HG02571 (cell line): Measurements from ENCODE around the gene NPW.

Source experiments
- ATAC-seq: cut with Tn5 transposase; IDR thresholded peaks from one replicate; pipeline ENCODE4 v1.9.1; 2021; ENCODE audit warnings: mild to moderate bottlenecking, moderate library complexity; ENCODE audit not compliant: unreplicated experiment

Gene NPW

GRCh38 chr16:2047330-2048115 is 27.9 kb downstream of the NPW start, which contains the start of the genes NTHL1 and TSC2:
NTHL1 (minus strand) TSS chr16:2047834; CDS start chr16:2047823, 11 bp downstream.
TSC2 (plus strand) TSS chr16:2047985; CDS start chr16:2048616, 631 bp downstream.
- ATAC-seq, result peak; percentile 85

- ATAC-seq, result no peak
These were observed 28.5 kb downstream of the NPW start for GRCh38 chr16:2048116-2048543.

DNA sequence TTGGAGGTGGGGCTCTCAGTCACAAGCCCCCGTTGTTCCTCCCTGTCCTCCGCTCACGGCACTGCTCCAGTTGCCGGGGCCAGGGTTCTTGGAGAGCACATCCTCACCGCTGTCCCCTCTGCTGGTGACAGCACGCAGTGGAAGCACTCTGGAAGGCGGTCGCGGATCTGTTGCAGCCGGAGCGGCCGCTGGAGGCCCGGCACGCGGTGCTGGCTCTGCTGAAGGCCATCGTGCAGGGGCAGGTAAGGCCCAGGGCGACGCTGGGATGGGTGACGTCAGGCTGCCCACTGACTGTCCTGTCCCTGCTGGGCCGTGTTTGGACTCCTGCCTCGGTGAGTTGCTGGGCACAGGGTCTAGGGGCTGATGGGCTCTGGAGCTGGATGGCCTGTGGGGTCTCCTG is 33.6 kb downstream of the NPW start:
- no peak for ATAC-seq

DNA sequence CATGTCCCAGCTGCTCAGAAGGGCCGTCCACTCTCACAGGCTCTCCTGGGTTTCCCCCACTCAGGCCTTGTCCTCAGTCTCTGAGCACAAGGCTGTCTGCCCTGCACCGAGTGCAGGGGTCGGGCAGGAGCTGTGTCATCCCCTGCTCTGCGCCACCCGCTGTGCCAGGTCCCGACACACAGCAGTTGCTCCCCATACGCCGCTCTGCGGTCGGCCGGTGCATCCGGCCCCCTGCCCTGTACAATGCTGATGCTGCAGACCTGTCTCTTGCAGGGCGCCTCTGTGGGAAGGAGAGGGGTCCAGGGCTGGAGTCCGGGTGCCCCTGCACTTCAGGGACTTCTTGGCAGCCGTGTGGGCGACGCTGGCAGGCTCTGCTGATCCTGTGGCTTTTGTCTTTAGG is 34.3 kb downstream of the NPW start:
- no peak for ATAC-seq

- ATAC-seq, result no peak
These were observed 35.1 kb downstream of the NPW start for GRCh38 chr16:2054543-2055245.

GRCh38 chr16:2056077-2056476 is 36.5 kb downstream of the NPW start:
- ATAC-seq, result no peak

- no peak for ATAC-seq
These were observed 37.3 kb downstream of the NPW start for GRCh38 chr16:2056681-2057407.

GRCh38 chr16:2057438-2057837 is 37.9 kb downstream of the NPW start:
- no peak for ATAC-seq

GRCh38 chr16:2058420-2058819 is 38.8 kb downstream of the NPW start:
- no peak for ATAC-seq

GRCh38 chr16:2058872-2059271 is 39.3 kb downstream of the NPW start:
- ATAC-seq, result no peak

DNA sequence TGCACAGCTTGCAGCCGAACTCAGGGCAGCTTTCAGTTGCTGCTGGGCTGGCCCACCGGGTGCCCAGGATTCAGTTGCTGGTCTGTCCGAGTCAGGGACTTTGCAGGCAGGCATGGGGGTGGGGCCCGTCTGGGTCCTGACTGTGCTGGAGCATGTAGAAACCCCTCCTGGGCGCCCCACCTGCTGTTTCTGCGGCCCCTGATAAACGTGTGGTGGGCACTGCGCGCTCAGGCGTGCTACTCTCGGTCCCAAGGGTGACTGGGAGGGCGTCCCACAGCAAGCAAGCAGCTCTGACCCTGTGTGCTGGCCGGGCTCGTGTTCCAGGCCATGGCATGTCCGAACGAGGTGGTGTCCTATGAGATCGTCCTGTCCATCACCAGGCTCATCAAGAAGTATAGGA is 40.8 kb downstream of the NPW start:
- no peak for ATAC-seq

- no peak for ATAC-seq
These were observed 41.4 kb downstream of the NPW start for GRCh38 chr16:2061023-2061422.

DNA sequence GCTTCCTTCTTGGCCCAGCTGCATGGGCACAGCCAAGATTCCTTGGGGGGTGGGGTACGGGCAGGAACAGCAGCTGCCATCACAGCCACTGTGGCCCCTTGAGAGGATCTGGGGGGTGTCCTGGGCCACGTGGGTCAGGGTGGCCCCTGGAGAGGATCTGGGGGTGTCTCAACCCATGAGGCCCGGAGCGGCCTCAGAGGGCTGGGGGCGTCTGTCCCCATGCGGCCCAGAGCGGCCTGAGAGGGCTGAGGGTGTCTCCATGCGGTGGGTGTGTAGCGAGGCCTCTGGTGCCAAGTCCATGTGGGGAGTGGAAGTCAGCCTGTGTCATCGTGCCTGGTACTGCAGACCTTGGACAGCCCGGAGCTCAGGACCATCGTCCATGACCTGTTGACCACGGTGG is 41.9 kb downstream of the NPW start:
- no peak for ATAC-seq

DNA sequence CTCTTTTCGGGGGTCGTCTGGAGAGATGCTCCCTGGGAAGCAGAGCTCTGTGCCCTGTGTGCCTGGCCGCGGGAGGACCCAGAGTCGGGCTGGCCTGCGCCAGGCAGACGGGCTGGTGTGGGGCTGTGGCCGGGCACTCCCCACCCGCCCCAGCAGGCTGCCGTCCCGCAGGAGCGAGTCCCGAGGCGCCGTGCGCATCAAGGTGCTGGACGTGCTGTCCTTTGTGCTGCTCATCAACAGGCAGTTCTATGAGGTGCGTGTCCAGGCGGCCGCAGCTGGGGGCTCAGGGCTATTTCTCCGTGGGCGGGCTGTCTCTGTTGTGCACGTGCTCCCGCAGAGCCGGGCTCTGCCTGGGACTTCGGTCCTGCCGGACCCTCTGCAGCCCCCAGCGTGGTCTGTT is 43.2 kb downstream of the NPW start:
- ATAC-seq, result no peak

GRCh38 chr16:2063861-2064260 is 44.3 kb downstream of the NPW start:
- no peak for ATAC-seq

DNA sequence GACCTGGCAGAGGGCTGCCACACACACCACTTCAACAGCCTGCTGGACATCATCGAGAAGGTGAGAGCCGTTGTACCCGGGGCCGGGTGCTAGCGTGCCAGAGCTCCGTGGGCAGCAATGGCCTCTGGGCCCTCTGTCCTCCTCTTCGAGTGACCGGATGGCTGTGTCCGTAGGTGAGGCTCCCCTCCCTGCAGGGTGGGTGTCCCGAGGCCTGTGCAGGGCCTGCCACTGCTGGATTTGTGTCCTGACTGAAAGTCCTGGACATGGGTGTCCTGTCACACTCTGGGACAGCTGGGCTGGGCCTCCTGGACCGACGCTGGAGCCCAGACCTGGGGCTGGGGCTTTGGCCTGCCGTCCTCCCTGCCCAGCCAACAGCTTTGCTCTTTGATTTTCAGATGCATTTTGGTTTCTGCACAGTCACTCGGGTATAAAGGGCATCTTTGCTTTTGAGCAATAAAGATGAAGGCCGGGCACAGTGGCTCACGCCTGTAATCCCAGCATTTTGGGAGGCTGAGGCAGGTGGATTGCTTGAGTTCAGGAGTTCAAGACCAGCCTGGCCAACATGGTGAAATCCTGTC is 44.9 kb downstream of the NPW start:
- ATAC-seq, result no peak

GRCh38 chr16:2066139-2066538 is 46.6 kb downstream of the NPW start:
- ATAC-seq, result no peak
